Activated naive CD8-positive, alpha-beta T cell treated with anti-CD3 and anti-CD28 coated beads, Interleukin-2, amount 10 ng/mL, durations not matched to agents 7 days and 5 days (primary cell): ENCODE data around the gene ABI3BP. TPM values are rescaled to one million over a fixed set of nuclear protein-coding genes. Genes with fewer than 3 reads are reported as not detected.
"Not testable (repeated sequence)": the region's sequence is repeated elsewhere in the genome, so short reads cannot be mapped to it uniquely, and the experiment has no call there.

Experiments
- ATAC-seq: fragments of 150-1000 bp; cut with Tn5 transposase; one replicate; pipeline ENCODE4 v1.10.0; 2021; ENCODE audit warnings: low read depth, moderate library complexity
- POLR2A ChIA-PET: fragments of 350-600 bp; sonication (Branson Sonifier 250); formaldehyde crosslinking; loops from one replicate; lab custom pipeline; 2021; ENCODE audit warnings: antibody characterized with exemption; lab: Charles Lee
- DNase-seq: peaks from one replicate; pipeline ENCODE4 v3.0.0; 2021
- H3K27ac Mint-ChIP-seq: one replicate; pipeline ENCODE4 v1.8.0; 2022; ENCODE audit warnings: mild to moderate bottlenecking, mixed read lengths
- H3K27me3 Mint-ChIP-seq: one replicate; pipeline ENCODE4 v1.8.0; 2022; ENCODE audit warnings: mild to moderate bottlenecking, moderate library complexity, mixed read lengths
- H3K36me3 Mint-ChIP-seq: one replicate; pipeline ENCODE4 v1.8.0; 2021; ENCODE audit warnings: mild to moderate bottlenecking, mixed read lengths
- H3K4me1 Mint-ChIP-seq: one replicate; pipeline ENCODE4 v1.8.0; 2021; ENCODE audit warnings: mixed read lengths
- H3K4me3 Mint-ChIP-seq: one replicate; pipeline ENCODE4 v1.8.0; 2022; ENCODE audit warnings: mild to moderate bottlenecking, moderate library complexity, mixed read lengths
- H3K9me3 Mint-ChIP-seq: one replicate; pipeline ENCODE4 v1.8.0; 2021; ENCODE audit warnings: mixed read lengths
- total RNA-seq, 2 experiments: library from RNA; stranded (reverse); gene quantifications; one replicate each; pipeline ENCODE4 v1.2.3, GENCODE V29; 2021

Gene ABI3BP
- total RNA-seq, 2 experiments from 2014 or later: 0.17 TPM; not detected in 1

- H3K27ac Mint-ChIP-seq, POLR2A ChIA-PET, H3K27me3 Mint-ChIP-seq, H3K36me3 Mint-ChIP-seq, H3K9me3 Mint-ChIP-seq, DNase-seq, H3K4me3 Mint-ChIP-seq, ATAC-seq, H3K4me1 Mint-ChIP-seq: not testable (repeated sequence)
Measured at GRCh38 chr3:101012312-101012711, 19.1 kb upstream of the ABI3BP start.

GRCh38 chr3:101011136-101011535 lies 17.9 kb upstream of the ABI3BP start:
- Mint-ChIP-seq H3K4me3 (no peak overlapping the region), H3K4me1 (no peaks in the 10 kb centered on the region), H3K27me3 (no peaks in the 10 kb centered on the region), H3K36me3 (no peaks in the 10 kb centered on the region), H3K9me3 (peaks cover 11% of the 10 kb centered on the region), H3K27ac (no peak overlapping the region)
- DNase-seq: no peak
- POLR2A ChIA-PET: no interaction called here
- ATAC-seq: no peak

- H3K27me3 Mint-ChIP-seq: no peaks in the 10 kb centered on the region
- POLR2A ChIA-PET: no interaction called here
- no peaks in the 10 kb centered on the region for H3K36me3 Mint-ChIP-seq
- no peaks in the 10 kb centered on the region for H3K4me1 Mint-ChIP-seq
- H3K27ac Mint-ChIP-seq: no peak overlapping the region
- H3K9me3 Mint-ChIP-seq: peaks cover 11% of the 10 kb centered on the region
- ATAC-seq (no peak), DNase-seq (no peak)
- H3K4me3 Mint-ChIP-seq: no peak overlapping the region
Measured at GRCh38 chr3:101010296-101010695, 17.1 kb upstream of the ABI3BP start.

- no peaks in the 10 kb centered on the region for H3K27me3 Mint-ChIP-seq
- no peak overlapping the region for H3K4me3 Mint-ChIP-seq
- H3K9me3 Mint-ChIP-seq: peaks cover 11% of the 10 kb centered on the region
- POLR2A ChIA-PET: no interaction called here
- DNase-seq (no peak), ATAC-seq (no peak)
- H3K36me3 Mint-ChIP-seq: no peaks in the 10 kb centered on the region
- no peak overlapping the region for H3K27ac Mint-ChIP-seq
- no peaks in the 10 kb centered on the region for H3K4me1 Mint-ChIP-seq
Measured at GRCh38 chr3:101009386-101009785, 16.2 kb upstream of the ABI3BP start.

GRCh38 chr3:100999160-100999559 lies 5.9 kb upstream of the ABI3BP start:
- DNase-seq: no peak
- no peak for ATAC-seq
- Mint-ChIP-seq H3K27me3 (peaks cover 12% of the 10 kb centered on the region), H3K36me3 (no peaks in the 10 kb centered on the region), H3K4me1 (no peaks in the 10 kb centered on the region), H3K27ac (no peak overlapping the region), H3K4me3 (no peak overlapping the region), H3K9me3 (peaks cover 4% of the 10 kb centered on the region)
- POLR2A ChIA-PET: no interaction called here

GRCh38 chr3:100994809-100995208 lies 1.6 kb upstream of the ABI3BP start:
- ATAC-seq: no peak

GRCh38 chr3:100994187-100994586 lies 966 bp upstream of the ABI3BP start:
- H3K4me3 Mint-ChIP-seq: no peak overlapping the region
- no peak overlapping the region for H3K27ac Mint-ChIP-seq
- no peaks in the 10 kb centered on the region for H3K36me3 Mint-ChIP-seq
- ATAC-seq (no peak), DNase-seq (no peak)
- H3K9me3 Mint-ChIP-seq: no peaks in the 10 kb centered on the region
- peaks cover 19% of the 10 kb centered on the region for H3K27me3 Mint-ChIP-seq
- no peaks in the 10 kb centered on the region for H3K4me1 Mint-ChIP-seq
- POLR2A ChIA-PET: no interaction called here

More at GRCh38 chr3:100994809-100995208, 1.6 kb upstream of the ABI3BP start:
- Mint-ChIP-seq H3K9me3 (no peaks in the 10 kb centered on the region), H3K4me1 (no peaks in the 10 kb centered on the region), H3K4me3 (no peak overlapping the region), H3K27me3 (peaks cover 17% of the 10 kb centered on the region), H3K36me3 (no peaks in the 10 kb centered on the region), H3K27ac (no peak overlapping the region)
- DNase-seq: no peak
- POLR2A ChIA-PET: no interaction called here

- POLR2A ChIA-PET: interaction anchor here (0.5 kb wide), 1 partner anchor 570 kb away, joined by 3 read pairs; no protein-coding TSS in a partner anchor
- Mint-ChIP-seq H3K27ac (no peak overlapping the region), H3K36me3 (no peaks in the 10 kb centered on the region), H3K27me3 (peaks cover 21% of the 10 kb centered on the region), H3K9me3 (no peaks in the 10 kb centered on the region), H3K4me1 (no peaks in the 10 kb centered on the region), H3K4me3 (no peak overlapping the region)
- no peak for DNase-seq
- ATAC-seq: no peak
Measured at GRCh38 chr3:100992231-100993012, 799 bp downstream of the ABI3BP start.

GRCh38 chr3:100988080-100988479 lies 5.1 kb downstream of the ABI3BP start:
- no peak overlapping the region for H3K27ac Mint-ChIP-seq
- H3K36me3 Mint-ChIP-seq: no peaks in the 10 kb centered on the region
- H3K4me3 Mint-ChIP-seq: no peak overlapping the region
- H3K27me3 Mint-ChIP-seq: peaks cover 13% of the 10 kb centered on the region
- no peaks in the 10 kb centered on the region for H3K9me3 Mint-ChIP-seq
- POLR2A ChIA-PET: no interaction called here
- ATAC-seq (no peak), DNase-seq (no peak)
- no peaks in the 10 kb centered on the region for H3K4me1 Mint-ChIP-seq

- POLR2A ChIA-PET: no interaction called here
- no peak for ATAC-seq
- peaks cover 4% of the 10 kb centered on the region for H3K27me3 Mint-ChIP-seq
- no peak overlapping the region for H3K4me3 Mint-ChIP-seq
- H3K9me3 Mint-ChIP-seq: no peaks in the 10 kb centered on the region
- no peaks in the 10 kb centered on the region for H3K36me3 Mint-ChIP-seq
- H3K27ac Mint-ChIP-seq: no peak overlapping the region
- H3K4me1 Mint-ChIP-seq: no peaks in the 10 kb centered on the region
- no peak for DNase-seq
Measured at GRCh38 chr3:100984308-100984707, 8.9 kb downstream of the ABI3BP start.

GRCh38 chr3:100982710-100983109 lies 10.5 kb downstream of the ABI3BP start:
- no peak for DNase-seq
- Mint-ChIP-seq H3K27me3 (no peaks in the 10 kb centered on the region), H3K36me3 (no peaks in the 10 kb centered on the region), H3K27ac (no peak overlapping the region), H3K9me3 (no peaks in the 10 kb centered on the region), H3K4me1 (no peaks in the 10 kb centered on the region), H3K4me3 (no peak overlapping the region)
- no peak for ATAC-seq
- POLR2A ChIA-PET: no interaction called here

GRCh38 chr3:100981164-100981911 lies 11.9 kb downstream of the ABI3BP start:
- no peaks in the 10 kb centered on the region for H3K4me1 Mint-ChIP-seq
- DNase-seq (no peak), ATAC-seq (no peak)
- H3K9me3 Mint-ChIP-seq: no peaks in the 10 kb centered on the region
- POLR2A ChIA-PET: no interaction called here
- no peaks in the 10 kb centered on the region for H3K27me3 Mint-ChIP-seq
- H3K27ac Mint-ChIP-seq: no peak overlapping the region
- no peak overlapping the region for H3K4me3 Mint-ChIP-seq
- H3K36me3 Mint-ChIP-seq: no peaks in the 10 kb centered on the region

- POLR2A ChIA-PET: no interaction called here
- H3K4me1 Mint-ChIP-seq: no peaks in the 10 kb centered on the region
- no peak for ATAC-seq
- H3K27me3 Mint-ChIP-seq: peaks cover 5% of the 10 kb centered on the region
- no peaks in the 10 kb centered on the region for H3K36me3 Mint-ChIP-seq
- DNase-seq: no peak
- H3K4me3 Mint-ChIP-seq: no peak overlapping the region
- H3K27ac Mint-ChIP-seq: no peak overlapping the region
- no peaks in the 10 kb centered on the region for H3K9me3 Mint-ChIP-seq
Measured at GRCh38 chr3:100978011-100978659, 15.1 kb downstream of the ABI3BP start.
